ENCODE data around the gene PLEKHM2. TPM values are rescaled to one million over a fixed set of nuclear protein-coding genes. Genes with fewer than 3 reads are reported as not detected.

PLEKHM2 gene
- total RNA-seq, 1 experiment from 2014 or later = 32.6 TPM

GRCh38 chr1:15737324-15738319 is 53.5 kb downstream of the PLEKHM2 start:
- no peak overlapping the region for H3K4me3 ChIP-seq
- no peaks in the 10 kb centered on the region for H3K9me3 ChIP-seq
- H3K36me3 ChIP-seq = peaks cover 13% of the 10 kb centered on the region; the same call in 1 of the 2 replicates
- no peak for DNase-seq
- no peaks in the 10 kb centered on the region for H3K27me3 ChIP-seq

GRCh38 chr1:15738416-15739113 is 54.4 kb downstream of the PLEKHM2 start:
- H3K36me3 ChIP-seq = peaks cover 13% of the 10 kb centered on the region; the same call in 1 of the 2 replicates
- H3K4me3 ChIP-seq = no peak overlapping the region
- no peak for DNase-seq
- H3K9me3 ChIP-seq = no peaks in the 10 kb centered on the region
- no peaks in the 10 kb centered on the region for H3K27me3 ChIP-seq

- Histone ChIP-seq H3K4me3 (no peak overlapping the region), H3K36me3 (peaks cover 6% of the 10 kb centered on the region; the same call in 1 of the 2 replicates), H3K9me3 (no peaks in the 10 kb centered on the region), H3K27me3 (no peaks in the 10 kb centered on the region)
- DNase-seq = no peak
Measured at GRCh38 chr1:15739259-15739658, 55.1 kb downstream of the PLEKHM2 start.

- no peak overlapping the region for H3K4me3 ChIP-seq
- no peaks in the 10 kb centered on the region for H3K27me3 ChIP-seq
- no peaks in the 10 kb centered on the region for H3K9me3 ChIP-seq
- no peak for DNase-seq
- 0 out of 2 replicates have a peak, but pooled peaks cover 2% of the 10 kb centered on the region for H3K36me3 ChIP-seq
Measured at GRCh38 chr1:15739745-15740144, 55.6 kb downstream of the PLEKHM2 start.

GRCh38 chr1:15740924-15741850 is 57.1 kb downstream of the PLEKHM2 start:
- DNase-seq = peak; percentile 62

GRCh38 chr1:15742339-15742801 is 58.2 kb downstream of the PLEKHM2 start, which contains the start of gene TMEM82:
TSS of gene TMEM82 (plus strand) at chr1:15742499. CDS start at chr1:15742560, 61 bp downstream.
- Histone ChIP-seq H3K9me3 (no peaks in the 10 kb centered on the region), H3K27me3 (no peaks in the 10 kb centered on the region), H3K36me3 (no peaks in the 10 kb centered on the region), H3K4me3 (no peak within 1 kb of the TSS)
- DNase-seq = no peak

More at GRCh38 chr1:15740924-15741850, 57.1 kb downstream of the PLEKHM2 start:
- Histone ChIP-seq H3K9me3 (no peaks in the 10 kb centered on the region), H3K36me3 (no peaks in the 10 kb centered on the region), H3K27me3 (no peaks in the 10 kb centered on the region), H3K4me3 (no peak overlapping the region)

- H3K4me3 ChIP-seq = no peak overlapping the region
- H3K9me3 ChIP-seq = no peaks in the 10 kb centered on the region
- H3K36me3 ChIP-seq = no peaks in the 10 kb centered on the region
- no peaks in the 10 kb centered on the region for H3K27me3 ChIP-seq
- DNase-seq = no peak
Measured at GRCh38 chr1:15744122-15744679, 60.1 kb downstream of the PLEKHM2 start.

GRCh38 chr1:15747378-15747777 is 63.3 kb downstream of the PLEKHM2 start:
- Histone ChIP-seq H3K36me3 (no peaks in the 10 kb centered on the region), H3K4me3 (no peak overlapping the region), H3K27me3 (no peaks in the 10 kb centered on the region), H3K9me3 (no peaks in the 10 kb centered on the region)
- no peak for DNase-seq

- no peaks in the 10 kb centered on the region for H3K9me3 ChIP-seq
Measured at GRCh38 chr1:15748264-15748663, 64.1 kb downstream of the PLEKHM2 start.

GRCh38 chr1:15748690-15749398 is 64.7 kb downstream of the PLEKHM2 start:
- Histone ChIP-seq H3K36me3 (no peaks in the 10 kb centered on the region), H3K4me3 (no peak overlapping the region), H3K27me3 (no peaks in the 10 kb centered on the region), H3K9me3 (no peaks in the 10 kb centered on the region)
- DNase-seq = no peak

More at GRCh38 chr1:15748264-15748663, 64.1 kb downstream of the PLEKHM2 start:
- no peaks in the 10 kb centered on the region for H3K36me3 ChIP-seq
- DNase-seq = no peak
- no peaks in the 10 kb centered on the region for H3K27me3 ChIP-seq
- H3K4me3 ChIP-seq = no peak overlapping the region

- peak; percentile 56 for DNase-seq
- Histone ChIP-seq H3K36me3 (no peaks in the 10 kb centered on the region), H3K9me3 (no peaks in the 10 kb centered on the region), H3K4me3 (no peak overlapping the region), H3K27me3 (no peaks in the 10 kb centered on the region)
Measured at GRCh38 chr1:15749399-15750291, 65.5 kb downstream of the PLEKHM2 start.

- Histone ChIP-seq H3K27me3 (no peaks in the 10 kb centered on the region), H3K36me3 (no peaks in the 10 kb centered on the region), H3K4me3 (no peak overlapping the region), H3K9me3 (no peaks in the 10 kb centered on the region)
- DNase-seq = no peak
Measured at GRCh38 chr1:15750924-15751323, 66.8 kb downstream of the PLEKHM2 start.

GRCh38 chr1:15751717-15752116 is 67.6 kb downstream of the PLEKHM2 start:
- Histone ChIP-seq H3K27me3 (no peaks in the 10 kb centered on the region), H3K4me3 (no peak overlapping the region), H3K36me3 (no peaks in the 10 kb centered on the region), H3K9me3 (no peaks in the 10 kb centered on the region)
- no peak for DNase-seq

GRCh38 chr1:15753776-15754175 is 69.7 kb downstream of the PLEKHM2 start:
- Histone ChIP-seq H3K4me3 (no peak overlapping the region), H3K27me3 (no peaks in the 10 kb centered on the region), H3K36me3 (no peaks in the 10 kb centered on the region), H3K9me3 (no peaks in the 10 kb centered on the region)
- no peak for DNase-seq
